Nephron (organoid): ENCODE measurements around the gene RBPMS2.
A peak's percentile ranks its signal among the peaks of the same experiment; 100 is the strongest.

ENCODE experiments used
- H3K27ac Mint-ChIP-seq, 3 experiments: 2 replicates each; pipeline ENCODE4 v1.8.0; 2020; ENCODE audit warnings: mixed read lengths in 3 of 3, mild to moderate bottlenecking in 2 of 3, moderate library complexity in 1 of 3
- H3K27me3 Mint-ChIP-seq: 2 replicates; pipeline ENCODE4 v1.8.0; 2021; ENCODE audit warnings: low read depth, mild to moderate bottlenecking, moderate library complexity, mixed read lengths
- H3K36me3 Mint-ChIP-seq: 2 replicates; pipeline ENCODE4 v1.8.0; 2020; ENCODE audit warnings: low read depth, mixed read lengths
- H3K4me1 Mint-ChIP-seq: 2 replicates; pipeline ENCODE4 v1.8.0; 2020; ENCODE audit warnings: mixed read lengths
- H3K4me3 Mint-ChIP-seq, 3 experiments: 2 replicates each; pipeline ENCODE4 v1.8.0; 2020; ENCODE audit warnings: mild to moderate bottlenecking in 3 of 3, mixed read lengths in 3 of 3, moderate library complexity in 2 of 3
- H3K9me3 Mint-ChIP-seq: 2 replicates; pipeline ENCODE4 v1.8.0; 2020; ENCODE audit warnings: mixed read lengths
- TF ChIP-seq, protein P1 (sequence below), 3 experiments: fragments of 200-600 bp; sonication (generic); IDR thresholded peaks; one replicate each; pipeline ENCODE4 v1.5.0; 2021; ENCODE audit warnings: antibody characterized with exemption in 3 of 3; ENCODE audit not compliant: unreplicated experiment in 3 of 3

RBPMS2 gene

DNA sequence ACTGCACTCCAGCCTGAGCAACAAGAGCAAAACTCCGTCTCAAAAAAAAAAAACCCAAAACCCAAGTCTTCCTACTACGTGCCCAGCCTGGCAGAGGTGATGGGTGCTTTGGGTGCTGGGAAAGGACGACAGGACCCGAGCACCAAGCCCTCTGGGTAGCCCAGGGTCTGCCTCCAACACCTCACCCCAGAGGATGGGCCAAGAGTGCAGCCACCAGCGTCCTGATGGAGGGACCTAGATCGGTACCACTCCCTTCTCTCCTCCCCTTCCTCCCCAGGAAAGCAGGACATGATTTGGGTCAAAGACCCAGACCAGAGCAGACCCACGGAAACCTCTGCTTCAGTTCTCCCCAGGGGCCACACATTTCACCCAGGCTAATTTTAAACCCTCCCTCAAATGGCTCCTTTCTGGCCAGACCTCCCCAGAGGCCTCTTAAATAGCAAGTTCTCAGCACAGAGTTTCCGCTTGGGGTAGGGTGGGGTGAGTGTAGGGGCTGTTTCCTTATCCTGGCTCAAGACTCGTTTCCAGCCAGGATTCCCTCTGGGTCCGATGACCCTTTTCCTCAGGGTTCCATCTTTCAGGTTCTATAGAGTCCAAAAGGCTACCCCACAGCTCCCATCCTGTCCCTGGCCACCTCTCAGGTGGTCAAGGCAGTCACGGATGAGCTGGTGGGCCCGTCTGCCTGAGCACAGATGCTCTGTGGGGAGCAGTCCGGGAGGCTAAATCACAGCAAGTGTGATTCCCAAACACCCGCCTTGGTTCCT is 20.5 kb downstream of the RBPMS2 start:
- no peak overlapping the region for H3K4me3 Mint-ChIP-seq
- no peaks in the 10 kb centered on the region for H3K9me3 Mint-ChIP-seq
- no peak overlapping the region for H3K27ac Mint-ChIP-seq
- H3K36me3 Mint-ChIP-seq = peaks cover 5% of the 10 kb centered on the region
- H3K27me3 Mint-ChIP-seq = no peaks in the 10 kb centered on the region
- H3K4me1 Mint-ChIP-seq = peaks cover 8% of the 10 kb centered on the region
- TF ChIP-seq, protein P1, sequence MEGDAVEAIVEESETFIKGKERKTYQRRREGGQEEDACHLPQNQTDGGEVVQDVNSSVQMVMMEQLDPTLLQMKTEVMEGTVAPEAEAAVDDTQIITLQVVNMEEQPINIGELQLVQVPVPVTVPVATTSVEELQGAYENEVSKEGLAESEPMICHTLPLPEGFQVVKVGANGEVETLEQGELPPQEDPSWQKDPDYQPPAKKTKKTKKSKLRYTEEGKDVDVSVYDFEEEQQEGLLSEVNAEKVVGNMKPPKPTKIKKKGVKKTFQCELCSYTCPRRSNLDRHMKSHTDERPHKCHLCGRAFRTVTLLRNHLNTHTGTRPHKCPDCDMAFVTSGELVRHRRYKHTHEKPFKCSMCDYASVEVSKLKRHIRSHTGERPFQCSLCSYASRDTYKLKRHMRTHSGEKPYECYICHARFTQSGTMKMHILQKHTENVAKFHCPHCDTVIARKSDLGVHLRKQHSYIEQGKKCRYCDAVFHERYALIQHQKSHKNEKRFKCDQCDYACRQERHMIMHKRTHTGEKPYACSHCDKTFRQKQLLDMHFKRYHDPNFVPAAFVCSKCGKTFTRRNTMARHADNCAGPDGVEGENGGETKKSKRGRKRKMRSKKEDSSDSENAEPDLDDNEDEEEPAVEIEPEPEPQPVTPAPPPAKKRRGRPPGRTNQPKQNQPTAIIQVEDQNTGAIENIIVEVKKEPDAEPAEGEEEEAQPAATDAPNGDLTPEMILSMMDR (IDR thresholded peaks at IDR 0.05; ENCODE audit: unreplicated experiment in 3 of 3) = no peak

DNA sequence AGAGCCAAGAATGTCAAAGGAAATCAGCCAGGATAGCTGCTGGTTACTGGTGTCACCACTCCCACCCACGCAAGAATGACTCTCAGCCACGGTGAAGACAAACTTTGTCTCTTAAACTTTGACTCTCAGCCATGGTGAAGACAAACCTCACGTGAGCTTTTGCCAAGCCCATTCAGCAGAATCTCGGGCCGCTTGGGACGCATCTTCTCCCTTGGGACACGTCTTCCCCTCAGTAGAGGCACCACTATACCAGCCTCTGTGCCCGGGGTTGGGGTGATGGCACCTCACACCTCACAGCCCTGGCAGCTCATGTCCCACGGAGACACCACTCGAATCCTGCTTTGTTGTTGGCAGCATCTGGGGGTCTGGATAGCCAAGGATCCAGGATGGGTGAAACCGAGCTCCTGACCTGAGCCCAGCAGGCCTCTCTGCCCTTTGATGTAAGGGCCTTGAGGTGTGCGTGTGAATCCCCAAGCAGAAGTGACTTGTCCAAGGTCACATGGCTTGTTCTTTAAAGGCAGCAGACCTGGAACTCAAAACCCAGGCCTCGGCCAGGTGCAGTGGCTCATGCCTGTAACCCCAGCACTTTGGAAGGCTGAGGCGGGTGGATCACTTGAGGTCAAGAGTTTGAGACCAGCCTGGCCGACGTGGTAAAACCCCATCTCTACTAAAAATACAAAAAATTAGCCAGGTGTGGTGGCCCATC is 21.8 kb downstream of the RBPMS2 start:
- Mint-ChIP-seq H3K27me3 (peaks cover 3% of the 10 kb centered on the region), H3K27ac (no peak overlapping the region), H3K36me3 (peaks cover 5% of the 10 kb centered on the region), H3K4me1 (peaks cover 17% of the 10 kb centered on the region), H3K4me3 (no peak overlapping the region), H3K9me3 (no peaks in the 10 kb centered on the region)
- TF ChIP-seq, protein P1 (IDR thresholded peaks at IDR 0.05; ENCODE audit: unreplicated experiment in 3 of 3) = no peak

DNA sequence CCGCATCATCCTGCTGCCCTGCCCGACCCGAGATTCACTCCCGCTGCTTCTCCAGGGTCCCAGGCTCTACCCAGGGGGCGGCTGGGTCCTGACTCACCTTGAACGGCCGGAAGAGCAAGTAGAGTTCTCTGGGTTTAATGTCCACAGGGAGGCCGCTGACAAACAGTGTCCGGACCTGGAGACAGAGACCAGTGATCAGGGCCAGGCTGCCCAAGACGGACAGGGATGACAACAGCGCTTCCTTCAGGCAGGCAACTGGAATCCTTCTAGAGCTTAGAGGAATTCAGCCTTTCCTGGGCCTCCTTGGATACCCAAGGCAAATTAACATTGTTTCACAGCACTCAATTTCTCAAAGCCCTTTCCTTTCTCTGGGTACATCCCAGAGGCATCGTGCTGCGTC is 23.9 kb downstream of the RBPMS2 start:
- peaks cover 3% of the 10 kb centered on the region for H3K27me3 Mint-ChIP-seq
- H3K4me3 Mint-ChIP-seq = no peak overlapping the region
- H3K4me1 Mint-ChIP-seq = peaks cover 28% of the 10 kb centered on the region
- peaks cover 4% of the 10 kb centered on the region for H3K36me3 Mint-ChIP-seq
- no peak overlapping the region for H3K27ac Mint-ChIP-seq
- TF ChIP-seq, protein P1 (IDR thresholded peaks at IDR 0.05; ENCODE audit: unreplicated experiment in 3 of 3) = no peak
- H3K9me3 Mint-ChIP-seq = no peaks in the 10 kb centered on the region

DNA sequence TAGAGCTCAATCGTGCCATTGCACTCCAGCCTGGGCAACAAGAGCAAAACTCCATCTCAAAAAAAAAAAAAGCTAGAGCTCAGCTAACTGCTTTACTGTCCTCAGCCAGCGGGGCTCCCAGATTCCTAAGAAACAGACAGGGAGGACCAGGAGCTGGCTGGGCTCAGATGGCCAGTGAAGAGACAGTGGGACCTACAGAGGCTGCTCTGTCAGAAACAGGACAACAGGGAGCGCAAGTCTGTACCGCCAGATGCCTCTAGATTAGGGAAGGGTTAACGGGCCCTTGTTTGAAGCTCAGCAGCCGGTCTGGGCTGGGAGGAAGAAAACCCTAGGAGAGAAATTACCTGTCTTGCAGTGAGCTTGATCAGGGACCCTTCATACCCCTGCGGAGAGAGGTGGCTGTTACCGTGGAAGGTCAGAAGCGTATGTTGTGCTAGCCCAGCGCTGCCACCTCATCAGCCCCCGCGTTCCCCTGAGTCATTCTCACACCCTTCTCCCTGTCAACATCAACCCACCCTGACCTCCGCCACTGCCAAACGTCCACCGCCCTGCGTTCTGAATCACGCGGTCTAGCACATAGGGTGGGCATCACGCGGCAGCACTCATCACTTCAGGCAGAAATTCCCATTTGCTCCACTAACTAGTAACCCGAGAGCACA is 25.3 kb downstream of the RBPMS2 start:
- peak overlapping the region in 2 of 3 experiments; percentile 43 to 50 for H3K27ac Mint-ChIP-seq

DNA sequence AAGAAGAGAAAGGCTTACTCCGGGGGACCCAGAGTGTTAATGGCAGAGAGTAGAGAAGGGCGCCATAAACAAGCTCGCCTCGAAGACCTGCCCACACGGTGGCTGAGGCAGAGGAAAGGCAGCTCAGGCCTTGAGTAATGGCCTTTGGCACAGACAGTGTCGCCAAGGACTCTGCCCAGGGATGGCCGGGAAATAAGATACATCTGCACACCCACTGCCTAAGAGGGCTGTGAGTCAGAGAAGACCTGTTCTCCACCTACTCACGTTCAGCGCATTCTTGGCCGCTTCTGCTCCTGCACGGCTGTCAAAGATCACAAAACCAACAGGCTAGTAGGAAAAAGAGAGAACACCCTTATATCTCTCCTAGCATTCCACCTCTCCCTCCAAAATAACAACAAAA is 26.2 kb downstream of the RBPMS2 start:
- TF ChIP-seq, protein P1 (IDR thresholded peaks at IDR 0.05; ENCODE audit: unreplicated experiment in 3 of 3) = no peak
- Mint-ChIP-seq H3K27me3 (peaks cover 3% of the 10 kb centered on the region), H3K4me1 (peaks cover 36% of the 10 kb centered on the region), H3K36me3 (peaks cover 4% of the 10 kb centered on the region), H3K9me3 (no peaks in the 10 kb centered on the region), H3K27ac (peak overlapping the region; percentile 8 to 44 (median 43)), H3K4me3 (no peak overlapping the region)

More for the DNA sequence above, 25.3 kb downstream of the RBPMS2 start:
- peaks cover 36% of the 10 kb centered on the region for H3K4me1 Mint-ChIP-seq
- no peaks in the 10 kb centered on the region for H3K9me3 Mint-ChIP-seq
- peaks cover 4% of the 10 kb centered on the region for H3K36me3 Mint-ChIP-seq
- H3K4me3 Mint-ChIP-seq = no peak overlapping the region
- H3K27me3 Mint-ChIP-seq = peaks cover 3% of the 10 kb centered on the region
- TF ChIP-seq, protein P1 (IDR thresholded peaks at IDR 0.05; ENCODE audit: unreplicated experiment in 3 of 3) = peak in 1 of 3 experiments; percentile 15
